ENCODE results near the gene MXI1.

- TF ChIP-seq CTCF (IDR thresholded peaks at IDR 0.05), result no peak
- TF ChIP-seq EZH2 (IDR thresholded peaks at IDR 0.05), result no peak
Measured at GRCh38 chr10:110269374-110270318, 62.2 kb downstream of the MXI1 start.
